ENCODE data around the gene LPP. TPM values are rescaled to one million over a fixed set of nuclear protein-coding genes. Genes with fewer than 3 reads are reported as not detected.

The LPP gene
- total RNA-seq, 1 experiment from 2014 or later: 148 TPM

DNA sequence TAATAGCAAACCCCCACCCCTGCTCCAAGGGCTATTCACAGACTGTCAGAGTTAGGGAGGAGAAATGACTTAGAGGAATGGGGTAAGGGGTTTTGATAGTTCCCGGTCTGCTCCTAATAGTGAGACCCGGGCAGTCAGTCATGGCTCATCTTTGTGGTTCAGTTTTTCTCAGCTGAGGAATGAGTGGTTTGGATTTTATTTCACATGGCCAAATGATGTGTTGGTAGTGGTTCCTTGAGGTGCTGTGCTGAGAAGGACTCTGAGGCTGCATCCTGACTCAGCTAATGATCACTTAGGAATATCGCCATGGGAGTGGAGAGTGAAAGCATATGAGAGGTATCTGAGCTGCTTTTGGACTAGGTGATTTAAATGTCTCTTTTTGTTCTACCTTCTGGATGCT, 80.2 kb downstream of the LPP start:
- CTCF ChIA-PET: no interaction called here
- H4K20me1 ChIP-seq (ENCODE audit: insufficient read depth): no peaks in the 10 kb centered on the region
- no peaks in the 10 kb centered on the region for H3K9me3 ChIP-seq (ENCODE audit: insufficient read depth, low read depth)
- H3K79me2 ChIP-seq (ENCODE audit: low read depth): no peaks in the 10 kb centered on the region
- intact Hi-C loops (cut with micrococcal nuclease; ENCODE audit: unreplicated experiment): no loop called here
- DNase-seq: no peak
- no peak overlapping the region for H3K4me3 ChIP-seq
- no TSS peak for BruUV-seq (replicated peaks)
- no peak for TF ChIP-seq EZH2 (IDR thresholded peaks at IDR 0.05; ENCODE audit: low read depth)
- TF ChIP-seq, protein P1, sequence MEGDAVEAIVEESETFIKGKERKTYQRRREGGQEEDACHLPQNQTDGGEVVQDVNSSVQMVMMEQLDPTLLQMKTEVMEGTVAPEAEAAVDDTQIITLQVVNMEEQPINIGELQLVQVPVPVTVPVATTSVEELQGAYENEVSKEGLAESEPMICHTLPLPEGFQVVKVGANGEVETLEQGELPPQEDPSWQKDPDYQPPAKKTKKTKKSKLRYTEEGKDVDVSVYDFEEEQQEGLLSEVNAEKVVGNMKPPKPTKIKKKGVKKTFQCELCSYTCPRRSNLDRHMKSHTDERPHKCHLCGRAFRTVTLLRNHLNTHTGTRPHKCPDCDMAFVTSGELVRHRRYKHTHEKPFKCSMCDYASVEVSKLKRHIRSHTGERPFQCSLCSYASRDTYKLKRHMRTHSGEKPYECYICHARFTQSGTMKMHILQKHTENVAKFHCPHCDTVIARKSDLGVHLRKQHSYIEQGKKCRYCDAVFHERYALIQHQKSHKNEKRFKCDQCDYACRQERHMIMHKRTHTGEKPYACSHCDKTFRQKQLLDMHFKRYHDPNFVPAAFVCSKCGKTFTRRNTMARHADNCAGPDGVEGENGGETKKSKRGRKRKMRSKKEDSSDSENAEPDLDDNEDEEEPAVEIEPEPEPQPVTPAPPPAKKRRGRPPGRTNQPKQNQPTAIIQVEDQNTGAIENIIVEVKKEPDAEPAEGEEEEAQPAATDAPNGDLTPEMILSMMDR (conservative IDR thresholded peaks at IDR 0.05): no peak
- no peaks in the 10 kb centered on the region for H3K4me1 ChIP-seq (replicated peaks; ENCODE audit: insufficient read depth)
- no peaks in the 10 kb centered on the region for H3F3A ChIP-seq (ENCODE audit: insufficient read depth, low read depth)
- no peak overlapping the region for H2AFZ ChIP-seq
- H3K36me3 ChIP-seq (ENCODE audit: low read depth): peaks cover 3% of the 10 kb centered on the region; the same call in 1 of the 2 replicates
- POLR2A ChIA-PET (ENCODE audit: unreplicated experiment): interaction anchor here (0.6 kb wide), 1 partner anchor 50 kb away, joined by 5 read pairs; no protein-coding TSS in a partner anchor
- no peak overlapping the region for H3K27ac ChIP-seq
- no peaks in the 10 kb centered on the region for H3K27me3 ChIP-seq (ENCODE audit: insufficient read depth, low read depth)
- H3K4me2 ChIP-seq: no peak overlapping the region
- H3K9me2 ChIP-seq (ENCODE audit: insufficient read depth): no peaks in the 10 kb centered on the region

DNA sequence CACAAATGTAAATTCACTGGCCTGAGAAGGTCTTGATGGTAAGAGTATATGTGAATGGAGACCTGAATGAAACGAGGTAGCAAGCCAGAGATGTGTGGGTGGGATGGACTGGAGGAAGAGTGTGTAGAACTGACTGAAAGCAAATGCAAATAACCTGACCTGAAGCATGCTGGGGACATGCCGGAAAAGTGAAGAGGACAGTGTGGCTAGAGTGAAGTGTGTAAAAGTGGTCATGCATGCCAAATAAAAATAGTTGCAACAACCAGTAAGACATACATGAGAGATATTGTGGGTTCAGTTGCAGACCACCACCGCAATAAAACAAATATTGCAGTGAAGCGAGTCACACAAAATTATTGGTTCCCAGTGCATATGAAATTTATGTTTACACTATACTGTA, 82.3 kb downstream of the LPP start:
- H3K79me2 ChIP-seq (ENCODE audit: low read depth): no peaks in the 10 kb centered on the region
- no peak for DNase-seq
- no peaks in the 10 kb centered on the region for H4K20me1 ChIP-seq (ENCODE audit: insufficient read depth)
- no peaks in the 10 kb centered on the region for H3K9me3 ChIP-seq (ENCODE audit: insufficient read depth, low read depth)
- BruUV-seq (replicated peaks): no TSS peak
- CTCF ChIA-PET: no interaction called here
- TF ChIP-seq, protein P1 (conservative IDR thresholded peaks at IDR 0.05): no peak
- TF ChIP-seq EZH2 (IDR thresholded peaks at IDR 0.05; ENCODE audit: low read depth): no peak
- no peak overlapping the region for H3K4me3 ChIP-seq
- no peaks in the 10 kb centered on the region for H3K4me1 ChIP-seq (replicated peaks; ENCODE audit: insufficient read depth)
- H3K27me3 ChIP-seq (ENCODE audit: insufficient read depth, low read depth): no peaks in the 10 kb centered on the region
- H3K4me2 ChIP-seq: no peak overlapping the region
- no peaks in the 10 kb centered on the region for H3K9me2 ChIP-seq (ENCODE audit: insufficient read depth)
- intact Hi-C loops (cut with micrococcal nuclease; ENCODE audit: unreplicated experiment): no loop called here
- no peak overlapping the region for H2AFZ ChIP-seq
- H3F3A ChIP-seq (ENCODE audit: insufficient read depth, low read depth): no peaks in the 10 kb centered on the region
- POLR2A ChIA-PET (ENCODE audit: unreplicated experiment): interaction anchor here (0.6 kb wide), 1 partner anchor 102 kb away, joined by 4 read pairs; no protein-coding TSS in a partner anchor
- H3K36me3 ChIP-seq (ENCODE audit: low read depth): peaks cover 6% of the 10 kb centered on the region; the same call in 1 of the 2 replicates
- H3K27ac ChIP-seq: no peak overlapping the region

DNA sequence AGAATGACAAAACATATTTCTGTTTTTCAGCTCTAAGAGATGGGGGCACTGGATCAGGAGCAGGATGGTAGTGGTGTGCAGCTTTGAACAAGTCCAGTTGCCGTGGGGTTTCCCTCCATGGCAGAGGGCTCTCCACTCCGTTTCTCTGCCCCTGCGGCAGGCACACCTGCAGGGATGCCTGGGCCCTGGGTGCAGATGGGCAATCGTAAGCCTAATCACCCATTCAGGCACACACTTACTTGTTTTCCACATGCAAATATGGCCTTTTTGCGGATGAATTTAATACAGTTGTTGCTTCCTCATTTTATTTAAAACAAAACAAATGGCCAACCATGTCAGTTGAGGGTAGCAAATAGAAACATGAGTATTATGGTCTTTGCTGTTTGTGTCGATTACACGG, 85.1 kb downstream of the LPP start:
- Histone ChIP-seq H3K27ac (no peak overlapping the region), H3K4me2 (no peak overlapping the region), H3K9me2 (ENCODE audit: insufficient read depth) (no peaks in the 10 kb centered on the region), H3K36me3 (ENCODE audit: low read depth) (peaks cover 6% of the 10 kb centered on the region; the same call in 1 of the 2 replicates), H3K9me3 (ENCODE audit: insufficient read depth, low read depth) (no peaks in the 10 kb centered on the region), H3K4me1 (replicated peaks; ENCODE audit: insufficient read depth) (peaks cover 13% of the 10 kb centered on the region), H4K20me1 (ENCODE audit: insufficient read depth) (no peaks in the 10 kb centered on the region), H2AFZ (no peak overlapping the region), H3K27me3 (ENCODE audit: insufficient read depth, low read depth) (no peaks in the 10 kb centered on the region), H3F3A (ENCODE audit: insufficient read depth, low read depth) (peaks cover 7% of the 10 kb centered on the region; the same call in 1 of the 2 replicates), H3K4me3 (no peak overlapping the region), H3K79me2 (ENCODE audit: low read depth) (no peaks in the 10 kb centered on the region)
- intact Hi-C loops (cut with micrococcal nuclease; ENCODE audit: unreplicated experiment): no loop called here
- DNase-seq: no peak
- BruUV-seq (replicated peaks): no TSS peak
- CTCF ChIA-PET: no interaction called here
- POLR2A ChIA-PET (ENCODE audit: unreplicated experiment): no interaction called here
- TF ChIP-seq EZH2 (IDR thresholded peaks at IDR 0.05; ENCODE audit: low read depth): no peak
- TF ChIP-seq, protein P1 (conservative IDR thresholded peaks at IDR 0.05): no peak

Data from PC-9 (cell line).